GM19463 (cell line): ENCODE results near the gene EPHX1.
"Not testable (repeated sequence)": the region's sequence is repeated elsewhere in the genome, so short reads cannot be mapped to it uniquely, and the experiment has no call there.

Experiments
- ATAC-seq: cut with Tn5 transposase; IDR thresholded peaks from one replicate; pipeline ENCODE4 v1.9.1; 2021; ENCODE audit warnings: mild to moderate bottlenecking, moderate library complexity; ENCODE audit not compliant: unreplicated experiment

EPHX1 gene

DNA sequence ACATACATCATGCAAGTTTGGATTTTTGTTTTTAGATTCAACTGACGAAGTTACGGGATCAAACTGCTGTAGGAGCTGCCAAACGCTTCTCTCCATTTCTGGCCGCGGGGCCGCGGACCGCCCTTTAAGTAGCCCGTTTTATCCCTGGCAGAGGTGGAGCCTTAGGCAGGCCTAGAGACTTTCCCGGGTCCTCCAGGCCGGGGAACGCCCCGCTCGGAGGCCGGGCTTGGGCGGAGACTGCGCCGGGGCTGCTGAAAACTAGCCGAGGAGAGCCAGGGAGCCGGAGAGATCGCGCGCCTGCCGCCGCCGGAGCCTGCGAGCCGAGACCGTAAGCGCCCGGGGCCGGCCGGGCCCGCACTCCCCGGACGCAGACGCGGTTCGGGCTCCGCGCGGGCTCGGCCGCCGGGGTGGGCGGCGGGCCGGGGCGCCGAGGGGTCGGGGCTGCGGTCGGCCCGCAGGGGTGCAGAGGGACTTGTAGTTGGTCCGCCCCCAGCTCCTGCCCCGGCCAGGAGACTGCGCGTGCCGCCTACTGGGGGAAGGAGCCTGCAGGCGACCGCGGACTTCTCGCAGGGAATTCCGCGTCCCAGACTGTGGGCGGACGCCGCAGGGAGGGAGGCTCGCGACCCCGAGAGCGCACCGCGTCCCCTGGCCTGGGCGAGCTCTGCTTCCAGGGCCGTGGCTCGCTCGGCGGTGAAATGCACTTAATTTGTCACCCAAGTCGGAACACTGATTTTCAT lies at the start of gene EPHX1:
EPHX1 (plus strand) TSS at position 283 of the 737 bp plus-strand sequence. CDS start 18,606 bp downstream, outside the sequence.
- peak; percentile 99 for ATAC-seq

- ATAC-seq = no peak
These were observed 49.4 kb upstream of the EPHX1 start for GRCh38 chr1:225760531-225760930.

GRCh38 chr1:225761395-225761794 lies 48.5 kb upstream of the EPHX1 start:
- not testable (repeated sequence) for ATAC-seq

DNA sequence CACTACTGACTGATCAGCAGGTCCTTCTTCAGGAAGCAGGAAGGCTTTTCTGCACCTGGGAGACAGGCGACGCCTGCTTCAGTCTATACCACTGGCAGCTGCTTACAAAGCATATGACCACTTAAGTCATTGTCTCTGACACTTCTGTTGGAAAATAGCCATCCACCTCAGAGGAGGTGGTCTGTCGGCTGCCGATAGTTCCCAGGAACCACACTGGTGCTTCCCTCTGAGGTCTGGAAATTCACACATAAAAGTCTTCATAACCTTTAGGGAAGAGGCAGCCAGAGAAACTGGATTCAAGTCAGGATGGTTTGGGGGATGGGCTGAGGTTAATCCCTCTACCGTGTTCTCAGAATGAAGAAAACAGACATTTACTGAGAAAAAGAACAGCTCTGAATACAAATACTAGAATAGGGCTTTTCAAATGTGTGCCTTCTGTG lies 47.9 kb upstream of the EPHX1 start:
- no peak for ATAC-seq

GRCh38 chr1:225762444-225762843 lies 47.5 kb upstream of the EPHX1 start:
- no peak for ATAC-seq

DNA sequence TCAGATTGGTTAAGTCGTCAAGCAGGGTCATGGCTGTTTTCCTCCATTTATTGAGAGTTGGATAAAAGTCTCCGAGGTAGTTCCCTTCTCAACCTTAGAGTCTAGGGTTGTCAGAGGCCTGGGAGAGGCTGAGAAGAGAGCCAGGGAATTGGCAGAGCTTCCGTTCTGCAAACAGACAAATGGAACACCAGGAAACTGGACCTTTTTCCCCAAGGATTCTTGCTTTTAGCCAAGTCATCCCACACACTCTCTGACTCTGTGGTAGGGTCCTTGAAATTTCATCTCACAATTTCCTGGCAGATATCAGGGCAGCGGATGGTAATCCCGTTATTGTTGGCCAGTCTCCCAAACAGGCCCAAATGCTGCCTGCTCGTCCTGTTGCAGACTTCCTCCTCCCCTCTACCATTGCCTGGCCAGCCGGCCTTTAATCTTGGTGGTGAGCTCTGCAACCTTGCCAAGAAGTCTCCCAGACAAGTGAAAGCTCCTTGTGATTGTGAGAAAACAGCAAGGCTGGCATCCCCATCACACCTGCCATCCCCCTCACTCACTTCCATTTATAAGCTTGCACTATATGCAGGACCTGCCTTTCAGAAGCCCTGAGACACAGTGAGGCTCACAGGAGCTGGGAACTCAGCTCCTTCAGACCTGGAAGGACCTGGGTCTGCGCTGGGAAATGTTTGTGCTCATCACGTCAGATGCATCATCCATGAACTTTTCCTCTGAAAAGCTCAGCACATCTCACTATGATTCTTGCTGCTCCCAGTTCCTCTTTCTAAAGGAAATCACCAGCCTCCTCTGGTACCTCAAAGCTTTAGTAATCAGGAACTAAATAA lies 46.0 kb upstream of the EPHX1 start:
- ATAC-seq = no peak

DNA sequence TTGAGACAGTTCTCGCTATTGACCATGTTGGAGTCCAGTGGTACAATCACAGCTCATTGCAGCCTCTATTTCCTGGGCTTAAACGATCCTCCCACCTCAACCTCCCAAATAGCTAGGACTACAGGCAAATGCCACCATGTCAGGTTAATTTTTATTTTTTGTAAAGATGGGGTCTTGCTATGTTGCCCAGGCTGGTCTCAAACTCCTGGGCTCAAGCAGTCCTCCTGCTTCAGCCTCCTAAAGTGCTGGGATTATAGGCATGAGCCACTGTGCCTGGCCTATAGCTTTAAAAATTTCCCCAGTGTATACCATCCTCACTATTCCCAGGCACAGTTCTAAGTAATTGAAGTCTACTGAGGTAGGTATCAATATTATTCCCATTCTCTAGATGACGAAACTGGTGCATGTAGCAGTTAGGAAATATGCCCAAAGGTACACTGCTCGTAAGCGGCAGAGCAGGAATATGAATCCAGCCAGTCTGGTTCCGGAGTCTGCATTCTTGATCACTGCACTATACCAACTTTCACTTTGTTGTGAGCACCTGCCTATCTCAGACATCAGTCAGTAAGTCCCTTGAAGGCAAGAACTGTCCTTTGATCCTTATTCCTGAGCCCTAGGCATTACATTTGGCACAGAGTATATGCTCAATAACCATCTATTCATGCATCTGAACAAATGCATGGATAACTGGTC lies 43.8 kb upstream of the EPHX1 start:
- ATAC-seq = no peak

DNA sequence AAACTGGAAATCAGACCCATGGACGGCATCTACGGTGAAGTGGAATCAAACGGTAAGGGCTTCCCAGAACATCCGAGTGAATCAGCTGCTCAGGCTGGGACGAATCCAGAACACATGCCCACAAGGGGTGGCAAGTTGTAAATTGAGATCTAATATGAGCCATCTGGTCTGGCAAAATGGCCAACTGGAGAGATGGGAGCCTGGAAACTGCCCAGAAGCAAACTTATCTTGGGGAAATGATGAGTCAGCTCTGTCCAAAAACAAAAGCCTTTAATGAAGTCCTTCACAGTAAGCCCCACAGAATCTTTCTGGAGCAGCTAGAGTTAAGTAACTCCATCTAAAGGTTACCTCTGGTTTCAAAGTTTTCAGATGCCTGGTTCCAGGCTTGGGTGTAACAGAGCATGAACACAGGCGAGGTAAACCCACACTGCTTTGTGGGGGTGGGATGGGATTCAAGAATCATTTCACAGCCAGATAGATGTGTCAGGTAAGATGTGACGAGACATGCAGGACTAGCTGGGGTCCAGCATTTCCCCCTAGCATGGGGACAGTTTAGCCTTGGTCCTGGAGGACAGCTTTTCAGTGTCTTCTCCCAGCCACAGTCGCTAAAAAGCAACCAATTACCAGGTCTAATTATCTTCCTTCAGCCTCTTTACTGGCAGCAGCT lies 42.8 kb upstream of the EPHX1 start:
- ATAC-seq = no peak

DNA sequence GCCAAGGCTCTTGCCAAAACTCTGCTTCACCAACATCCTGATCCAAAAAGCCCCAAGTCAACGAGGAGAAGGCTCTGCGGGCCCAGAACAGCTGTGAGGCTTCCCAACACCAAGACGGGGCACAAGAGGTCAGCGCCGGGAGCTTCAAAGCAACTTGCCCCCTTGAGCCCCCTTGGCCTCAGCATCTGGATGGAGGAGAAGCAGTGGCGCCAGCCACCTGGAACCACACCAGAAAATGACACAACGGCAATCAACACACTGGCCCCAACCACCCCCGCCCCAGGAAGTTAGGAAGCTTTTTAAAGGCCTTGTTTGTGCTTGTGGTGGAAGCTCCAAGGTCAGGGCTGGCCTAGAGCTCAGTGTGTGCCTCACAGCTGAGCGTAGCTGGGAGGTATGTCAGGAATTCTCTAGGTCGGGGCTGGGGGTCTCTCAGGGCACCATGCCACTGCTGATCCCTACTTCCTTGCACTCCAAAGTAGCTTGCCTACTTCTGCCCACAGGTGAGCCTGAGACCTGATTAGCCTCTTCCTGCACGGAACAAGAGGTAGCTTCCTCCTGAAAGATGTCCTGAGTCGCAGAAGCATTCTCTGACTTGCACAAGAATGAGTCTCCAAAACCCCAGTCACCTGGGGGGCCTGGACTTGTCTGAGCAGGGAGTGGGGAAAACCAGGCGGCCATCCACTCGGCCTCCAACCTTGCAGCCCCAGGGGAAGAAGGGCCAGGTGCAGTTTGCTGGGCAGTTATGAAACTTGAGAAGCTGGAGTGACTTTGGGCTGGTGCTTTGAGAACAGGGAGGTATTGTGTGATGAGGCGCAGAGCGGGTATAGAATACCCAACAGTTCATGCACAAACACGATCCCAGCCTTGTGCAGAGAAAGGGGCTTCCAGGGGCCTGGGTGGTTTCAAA lies 42.0 kb upstream of the EPHX1 start:
- ATAC-seq = no peak

DNA sequence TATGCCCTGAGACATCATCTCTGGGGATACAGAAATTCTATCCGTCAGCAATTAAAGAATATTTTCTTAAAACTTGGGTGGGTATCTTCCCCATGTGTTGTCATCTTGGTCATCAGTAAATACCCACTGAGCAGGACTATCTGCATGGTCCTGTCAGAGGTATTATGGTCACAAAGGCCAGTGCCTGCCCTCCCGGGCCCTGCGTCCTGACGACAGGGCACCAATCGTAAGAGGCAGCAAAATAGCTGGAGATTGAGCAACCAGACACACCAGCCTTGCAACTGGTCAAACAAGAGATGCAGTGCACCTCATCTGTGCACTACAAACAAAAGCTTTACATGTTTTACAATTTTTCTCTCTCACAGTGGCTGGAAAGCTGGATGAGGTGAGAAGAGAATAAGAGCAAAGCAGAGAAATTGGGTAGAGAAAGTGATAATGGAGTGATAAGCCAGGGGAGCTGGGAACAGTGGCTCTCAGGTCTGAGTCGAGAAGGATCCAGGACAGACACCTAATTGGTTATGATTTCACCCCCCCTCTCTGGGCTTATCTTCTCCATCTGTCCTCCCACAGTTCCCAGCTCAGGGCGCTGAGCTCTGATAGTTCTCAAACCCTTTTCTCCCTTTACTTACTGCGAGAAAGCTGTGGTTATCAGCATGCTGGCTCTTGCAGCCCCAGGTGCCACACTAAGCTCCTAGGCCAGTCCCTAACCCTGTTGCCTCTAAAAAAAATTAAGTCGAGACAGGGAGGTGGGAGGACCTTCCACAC lies 41.1 kb upstream of the EPHX1 start:
- ATAC-seq = no peak

DNA sequence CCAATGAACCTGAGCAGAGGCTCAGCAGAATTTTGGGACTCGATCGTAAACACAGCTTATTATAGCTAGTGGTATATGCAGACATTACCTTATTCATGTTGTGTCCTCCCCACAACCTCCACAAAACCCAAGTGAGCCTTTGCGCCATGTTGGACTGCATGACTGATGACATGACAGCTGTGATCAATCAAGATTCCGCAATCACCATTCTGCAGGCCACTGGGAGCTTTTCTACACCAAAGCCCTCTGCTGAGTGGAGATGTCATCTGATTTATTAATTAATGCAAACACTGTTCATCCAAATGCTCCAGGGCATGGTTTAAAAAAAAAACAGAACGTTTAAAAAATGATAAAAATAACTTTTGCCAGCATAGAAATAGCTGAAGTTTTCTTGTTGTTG lies 40.2 kb upstream of the EPHX1 start:
- no peak for ATAC-seq

DNA sequence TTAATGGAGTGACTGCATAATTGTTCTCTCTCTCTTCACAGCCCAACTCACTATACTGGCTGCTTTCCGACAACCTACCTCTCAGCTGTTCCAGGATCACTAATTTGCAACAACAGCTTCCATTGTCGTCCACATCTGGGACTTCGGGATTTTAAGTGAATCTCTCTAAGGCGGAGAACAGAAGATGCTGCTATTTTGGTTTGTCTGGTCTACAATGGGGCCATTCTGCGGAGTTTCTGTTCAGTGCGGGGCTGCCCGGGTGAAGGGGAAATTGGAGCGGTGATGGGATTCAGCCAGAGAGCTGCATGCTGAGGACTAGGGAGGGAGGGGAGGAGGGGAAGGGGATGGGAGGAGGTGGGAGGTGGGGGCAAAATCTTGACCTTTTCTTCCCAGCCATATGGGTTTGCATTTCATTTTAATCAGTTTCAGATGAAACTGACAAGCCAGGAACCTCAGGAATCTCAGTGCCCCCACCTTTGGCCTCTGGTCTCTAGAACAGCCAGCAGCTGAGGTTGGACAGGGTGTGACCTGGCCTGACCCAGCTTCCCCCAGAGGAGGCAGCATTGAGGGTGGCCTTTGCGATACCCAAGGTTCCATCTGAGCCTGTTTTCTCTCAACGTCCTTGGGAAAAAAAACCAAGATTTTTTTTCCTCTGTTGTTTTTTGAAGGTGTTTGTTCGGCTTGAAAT lies 39.2 kb upstream of the EPHX1 start:
- ATAC-seq = no peak

DNA sequence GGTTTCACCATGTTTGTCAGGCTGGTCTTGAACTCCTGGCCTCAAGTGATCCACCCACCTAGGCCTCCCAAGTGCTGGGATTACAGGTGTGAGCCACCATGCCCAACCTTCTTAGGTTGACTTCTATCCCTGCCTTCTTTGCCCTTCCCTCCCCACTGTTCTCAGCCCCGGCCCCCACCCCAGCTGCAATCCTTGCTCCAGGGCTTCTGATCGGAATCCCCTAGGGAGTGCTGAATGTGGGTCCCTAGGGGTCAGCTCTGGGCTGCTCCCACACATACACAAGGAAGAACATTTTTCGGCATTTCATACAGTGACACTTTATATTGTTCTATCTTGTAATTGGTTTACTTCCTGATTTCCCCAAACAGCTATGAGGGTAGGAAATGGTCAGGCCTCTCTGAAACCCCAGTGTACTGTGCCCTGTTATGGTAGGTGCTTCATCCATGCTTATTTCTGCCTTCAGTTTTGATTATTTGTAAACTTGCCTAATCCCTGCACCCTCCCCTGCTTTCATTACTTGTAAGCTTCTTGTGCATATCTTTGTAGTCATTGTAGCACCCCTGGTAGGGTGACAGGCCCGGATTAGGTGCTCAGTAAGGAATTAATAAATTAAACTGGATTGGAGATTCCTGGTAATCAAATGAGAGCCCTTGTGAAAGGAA lies 38.1 kb upstream of the EPHX1 start:
- ATAC-seq = no peak

GRCh38 chr1:225772323-225772768 lies 37.6 kb upstream of the EPHX1 start:
- no peak for ATAC-seq

GRCh38 chr1:225772848-225773247 lies 37.1 kb upstream of the EPHX1 start:
- ATAC-seq = no peak

DNA sequence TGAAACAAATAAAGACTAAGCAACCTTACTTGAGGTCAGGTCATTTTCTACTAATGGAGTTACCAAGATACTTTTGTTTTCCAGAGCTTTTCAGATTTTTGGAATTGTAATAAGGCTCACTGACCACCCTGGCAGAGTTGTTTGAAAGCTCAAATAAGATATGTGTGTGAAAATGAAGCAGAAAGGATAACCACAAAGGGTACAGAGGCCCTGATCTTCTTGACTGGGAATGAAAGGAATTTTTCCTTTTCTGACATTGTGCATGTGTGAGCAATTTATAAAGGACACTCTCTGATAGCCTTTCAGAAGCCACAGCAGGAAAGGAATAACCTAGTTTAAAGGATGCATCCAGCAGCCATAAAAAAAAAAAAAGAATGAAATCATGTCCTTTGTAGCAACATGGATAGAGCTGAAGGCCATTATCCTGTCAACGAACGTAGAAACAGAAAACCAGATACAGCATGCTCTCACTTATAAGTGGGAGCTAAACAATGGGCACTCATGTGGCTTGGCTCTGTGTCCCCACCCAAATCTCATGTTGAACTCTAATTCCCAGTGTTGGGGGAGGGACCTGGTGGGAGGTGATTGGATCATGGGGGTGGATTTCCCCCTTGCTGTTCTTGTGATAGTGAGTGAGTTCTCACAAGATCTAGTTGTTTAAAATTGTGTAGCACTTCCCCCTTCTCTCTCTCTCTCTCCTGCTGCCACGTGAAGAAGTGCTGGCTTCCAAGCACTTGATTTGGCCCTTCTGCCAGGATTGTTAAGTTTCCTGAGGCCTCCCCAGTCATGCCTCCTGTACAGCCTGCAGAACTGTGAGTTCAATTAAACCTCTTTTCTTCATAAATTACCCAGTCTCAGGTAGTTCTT lies 35.4 kb upstream of the EPHX1 start:
- ATAC-seq = no peak

GRCh38 chr1:225776294-225776693 lies 33.6 kb upstream of the EPHX1 start:
- ATAC-seq = no peak
